Testis (tissue), 3 donors: ENCODE results near the gene CLDN11. TPM values are rescaled to one million over a fixed set of nuclear protein-coding genes. Genes with fewer than 3 reads are reported as not detected.
A peak's percentile ranks its signal among the peaks of the same experiment; 100 is the strongest.

ENCODE experiments used
- DNase-seq: peaks from one replicate; pipeline ENCODE4 v3.0.0-alpha.2; 2019
- H3K27ac ChIP-seq, 2 donors: fragments of 200-600 bp; sonication (generic); one replicate each; pipeline ENCODE4 v1.5.1; 2019
- H3K27me3 ChIP-seq: fragments of 200-600 bp; sonication (generic); one replicate; pipeline ENCODE4 v1.5.1; 2019
- H3K36me3 ChIP-seq: fragments of 200-600 bp; sonication (generic); one replicate; pipeline ENCODE4 v1.5.1; 2017; ENCODE audit warnings: low read depth; ENCODE audit errors: missing control alignments
- H3K4me1 ChIP-seq: fragments of 200-600 bp; sonication (generic); one replicate; pipeline ENCODE4 v1.5.1; 2019
- H3K4me3 ChIP-seq, 2 donors: fragments of 200-600 bp; sonication (generic); one replicate each; pipeline ENCODE4 v1.5.1; 2017 to 2019
- H3K9me3 ChIP-seq: fragments of 200-600 bp; sonication (generic); one replicate; pipeline ENCODE4 v1.5.1; 2017
- CTCF ChIP-seq, 3 experiments: fragments of 450-650 bp in 2 of 3; fragments of 200-600 bp in 1 of 3; sonication (generic) in 1 of 3; IDR thresholded peaks; one replicate each; pipeline ENCODE4 v1.5.1; 2016 to 2019; ENCODE audit warnings: antibody characterized with exemption in 3 of 3, mild to moderate bottlenecking in 2 of 3, moderate library complexity in 1 of 3
- POLR2A ChIP-seq: fragments of 450-650 bp; IDR thresholded peaks from one replicate; pipeline ENCODE4 v1.6.1; 2017; ENCODE audit warnings: antibody characterized with exemption, mild to moderate bottlenecking, moderate library complexity
- WGBS, 2 donors: methylation state at CpG; one replicate each; pipeline ENCODE4 v1.1.5; 2018; 5-methylcytosine and 5-hydroxymethylcytosine counted together
- intact Hi-C: fragments of 100-400 bp; cut with DNase I; formaldehyde crosslinking; loops from one replicate; pipeline ENCODE4 v1.15.1; 2023; ENCODE audit warnings: low total_unique reads
- polyA plus RNA-seq: library from polyadenylated mRNA; stranded (reverse); fragments of 350-450 nt; fragmentation: Illumina TruSeq; extraction: RNeasy Lipid Tissue Mini Kit (QIAGEN cat#74804); gene quantifications from one replicate; pipeline ENCODE4 v1.2.3, GENCODE V29; 2014; ENCODE audit warnings: low read depth, low replicate concordance; ENCODE audit not compliant: insufficient read depth
- total RNA-seq, 2 donors: library from RNA; depleted of rRNA; stranded (reverse); fragments of >200 nt; gene quantifications; one replicate each; pipeline ENCODE4 v1.2.3, GENCODE V29; 2016

The CLDN11 gene
- total and polyA plus RNA-seq, 3 donors from 2014 or later, result 378 to 1,538 (median 1,237) TPM

- Histone ChIP-seq H3K9me3 (no peaks in the 10 kb centered on the region), H3K27me3 (no peaks in the 10 kb centered on the region), H3K27ac (peak overlapping the region in 1 of 2 donors; percentile 65), H3K4me3 (no peak overlapping the region), H3K4me1 (peaks cover 43% of the 10 kb centered on the region), H3K36me3 (no peaks in the 10 kb centered on the region)
- DNase-seq, result no peak
- intact Hi-C loops, result no loop called here
- 46 to 47% methylated on average over 3 of the region's 3 CpGs for WGBS, 2 donors
- TF ChIP-seq POLR2A, result no peak
- TF ChIP-seq CTCF (IDR thresholded peaks at IDR 0.05), result no peak
Measured at GRCh38 chr3:170475092-170475685, 56.5 kb downstream of the CLDN11 start.

GRCh38 chr3:170476291-170476690 is 57.6 kb downstream of the CLDN11 start:
- Histone ChIP-seq H3K36me3 (no peaks in the 10 kb centered on the region), H3K27ac (peak overlapping the region; percentile 27 to 32), H3K9me3 (no peaks in the 10 kb centered on the region), H3K4me3 (no peak overlapping the region), H3K27me3 (no peaks in the 10 kb centered on the region), H3K4me1 (peaks cover 36% of the 10 kb centered on the region)
- TF ChIP-seq POLR2A (no peak), CTCF (IDR thresholded peaks at IDR 0.05) (peak in 1 of 3 experiments; percentile 34)
- peak; percentile 91 for DNase-seq
- intact Hi-C loops, result no loop called here
- 55 to 73% methylated on average over 6 of the region's 6 CpGs for WGBS, 2 donors

GRCh38 chr3:170477395-170477794 is 58.7 kb downstream of the CLDN11 start:
- intact Hi-C loops, result no loop called here
- TF ChIP-seq POLR2A (no peak), CTCF (IDR thresholded peaks at IDR 0.05) (no peak)
- WGBS, 2 donors, result 65 to 78% methylated on average over 2 of the region's 2 CpGs

GRCh38 chr3:170480111-170480510 is 61.4 kb downstream of the CLDN11 start:
- no peaks in the 10 kb centered on the region for H3K27me3 ChIP-seq
- no peak overlapping the region for H3K27ac ChIP-seq
- H3K4me3 ChIP-seq, result no peak overlapping the region
- no peaks in the 10 kb centered on the region for H3K36me3 ChIP-seq
- no peak for DNase-seq
- peaks cover 16% of the 10 kb centered on the region for H3K4me1 ChIP-seq
- WGBS, 2 donors, result 86 to 92% methylated on average over 4 of the region's 4 CpGs
- no peak for TF ChIP-seq POLR2A
- no peak for TF ChIP-seq CTCF (IDR thresholded peaks at IDR 0.05)
- intact Hi-C loops, result no loop called here
- H3K9me3 ChIP-seq, result no peaks in the 10 kb centered on the region

More at GRCh38 chr3:170477395-170477794, 58.7 kb downstream of the CLDN11 start:
- DNase-seq, result no peak
- Histone ChIP-seq H3K4me3 (no peak overlapping the region), H3K4me1 (peaks cover 36% of the 10 kb centered on the region), H3K9me3 (no peaks in the 10 kb centered on the region), H3K27ac (peak overlapping the region; percentile 27 to 32), H3K36me3 (no peaks in the 10 kb centered on the region), H3K27me3 (no peaks in the 10 kb centered on the region)

GRCh38 chr3:170482199-170482598 is 63.5 kb downstream of the CLDN11 start:
- intact Hi-C loops, result no loop called here
- H3K27me3 ChIP-seq, result no peaks in the 10 kb centered on the region
- no peaks in the 10 kb centered on the region for H3K36me3 ChIP-seq
- 87 to 97% methylated on average over 4 of the region's 4 CpGs for WGBS, 2 donors
- H3K4me3 ChIP-seq, result no peak overlapping the region
- TF ChIP-seq CTCF (IDR thresholded peaks at IDR 0.05), result no peak
- TF ChIP-seq POLR2A, result no peak
- no peaks in the 10 kb centered on the region for H3K9me3 ChIP-seq
- DNase-seq, result no peak
- H3K4me1 ChIP-seq, result peaks cover 9% of the 10 kb centered on the region
- no peak overlapping the region for H3K27ac ChIP-seq
